Fibroblast of upper back skin (primary cell): ENCODE measurements around the gene BPIFB3.
A peak's percentile ranks its signal among the peaks of the same experiment; 100 is the strongest.

ENCODE experiments used
- DNase-seq: peaks from one replicate; pipeline ENCODE4 v3.0.0-alpha.2; 2013

BPIFB3 gene

GRCh38 chr20:33053291-33054106 is at the start of gene BPIFB3:
BPIFB3 (plus strand) TSS chr20:33053903; CDS start chr20:33055436, 1,533 bp downstream.
- no peak for DNase-seq

- no peak for DNase-seq
Observed at GRCh38 chr20:33004141-33004751, 49.5 kb upstream of the BPIFB3 start, which contains the start of gene SUN5. SUN5 (minus strand) TSS chr20:33004433; CDS start chr20:33004340, 93 bp downstream.

- peak; percentile 5 for DNase-seq
Observed at GRCh38 chr20:33005132-33005566, 48.6 kb upstream of the BPIFB3 start.

GRCh38 chr20:33005908-33006775 is 47.6 kb upstream of the BPIFB3 start:
- DNase-seq = no peak

- DNase-seq = no peak
Observed at GRCh38 chr20:33006776-33007375, 46.8 kb upstream of the BPIFB3 start.

GRCh38 chr20:33007376-33008335 is 46.0 kb upstream of the BPIFB3 start, which contains the start of gene BPIFB2:
BPIFB2 (plus strand) TSS chr20:33007704; CDS start chr20:33008575, 871 bp downstream.
- DNase-seq = no peak

- DNase-seq = no peak
Observed at GRCh38 chr20:33008336-33009213, 45.1 kb upstream of the BPIFB3 start.

- no peak for DNase-seq
Observed at GRCh38 chr20:33009214-33010132, 44.2 kb upstream of the BPIFB3 start.

- no peak for DNase-seq
Observed at GRCh38 chr20:33010133-33010504, 43.6 kb upstream of the BPIFB3 start.

- no peak for DNase-seq
Observed at GRCh38 chr20:33010674-33011449, 42.8 kb upstream of the BPIFB3 start.

- no peak for DNase-seq
Observed at GRCh38 chr20:33012327-33013189, 41.1 kb upstream of the BPIFB3 start.

- no peak for DNase-seq
Observed at GRCh38 chr20:33013701-33014326, 39.9 kb upstream of the BPIFB3 start.

- DNase-seq = no peak
Observed at GRCh38 chr20:33014336-33015113, 39.2 kb upstream of the BPIFB3 start.

GRCh38 chr20:33015114-33015484 is 38.6 kb upstream of the BPIFB3 start:
- DNase-seq = no peak

- DNase-seq = no peak
Observed at GRCh38 chr20:33015700-33016580, 37.8 kb upstream of the BPIFB3 start.
